Retinal pigment epithelial cell (primary cell): Measurements from ENCODE around the gene CRKL.
"Not testable (repeated sequence)": the region's sequence is repeated elsewhere in the genome, so short reads cannot be mapped to it uniquely, and the experiment has no call there.

Experiments used
- DNase-seq: peaks from one replicate; pipeline ENCODE4 v3.0.0-alpha.2; 2010; ENCODE audit warnings: low read depth
- H3K4me3 ChIP-seq: 2 replicates; pipeline ENCODE4 v1.5.1; 2011; ENCODE audit warnings: mild to moderate bottlenecking, low read length, control low read depth, moderate library complexity
- TF ChIP-seq, protein P1 (sequence below): conservative IDR thresholded peaks from 2 replicates; pipeline ENCODE4 v1.5.1; 2011; ENCODE audit warnings: low read depth, low read length, control low read depth, inconsistent platforms

The CRKL gene

DNA sequence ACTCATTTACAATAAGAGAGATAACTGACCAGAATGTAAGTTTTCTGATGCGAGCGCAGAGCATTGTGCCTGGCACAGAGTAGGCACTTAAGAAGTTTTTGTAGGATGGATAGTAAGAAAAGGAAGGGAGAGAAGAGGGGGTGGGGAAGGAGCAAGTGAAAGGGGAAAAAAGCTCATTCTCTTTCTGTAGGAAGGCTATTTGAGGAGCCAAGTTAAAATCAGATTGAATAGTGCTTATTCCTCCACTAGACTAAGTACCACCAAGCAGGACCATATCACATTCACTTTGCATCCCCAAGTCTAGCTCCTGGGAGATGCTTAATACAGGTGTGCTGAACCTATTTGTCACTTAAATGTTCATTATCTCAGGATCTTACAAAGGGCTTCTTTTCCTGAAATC lies 14.1 kb upstream of the CRKL start:
- TF ChIP-seq, protein P1, sequence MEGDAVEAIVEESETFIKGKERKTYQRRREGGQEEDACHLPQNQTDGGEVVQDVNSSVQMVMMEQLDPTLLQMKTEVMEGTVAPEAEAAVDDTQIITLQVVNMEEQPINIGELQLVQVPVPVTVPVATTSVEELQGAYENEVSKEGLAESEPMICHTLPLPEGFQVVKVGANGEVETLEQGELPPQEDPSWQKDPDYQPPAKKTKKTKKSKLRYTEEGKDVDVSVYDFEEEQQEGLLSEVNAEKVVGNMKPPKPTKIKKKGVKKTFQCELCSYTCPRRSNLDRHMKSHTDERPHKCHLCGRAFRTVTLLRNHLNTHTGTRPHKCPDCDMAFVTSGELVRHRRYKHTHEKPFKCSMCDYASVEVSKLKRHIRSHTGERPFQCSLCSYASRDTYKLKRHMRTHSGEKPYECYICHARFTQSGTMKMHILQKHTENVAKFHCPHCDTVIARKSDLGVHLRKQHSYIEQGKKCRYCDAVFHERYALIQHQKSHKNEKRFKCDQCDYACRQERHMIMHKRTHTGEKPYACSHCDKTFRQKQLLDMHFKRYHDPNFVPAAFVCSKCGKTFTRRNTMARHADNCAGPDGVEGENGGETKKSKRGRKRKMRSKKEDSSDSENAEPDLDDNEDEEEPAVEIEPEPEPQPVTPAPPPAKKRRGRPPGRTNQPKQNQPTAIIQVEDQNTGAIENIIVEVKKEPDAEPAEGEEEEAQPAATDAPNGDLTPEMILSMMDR = no peak

DNA sequence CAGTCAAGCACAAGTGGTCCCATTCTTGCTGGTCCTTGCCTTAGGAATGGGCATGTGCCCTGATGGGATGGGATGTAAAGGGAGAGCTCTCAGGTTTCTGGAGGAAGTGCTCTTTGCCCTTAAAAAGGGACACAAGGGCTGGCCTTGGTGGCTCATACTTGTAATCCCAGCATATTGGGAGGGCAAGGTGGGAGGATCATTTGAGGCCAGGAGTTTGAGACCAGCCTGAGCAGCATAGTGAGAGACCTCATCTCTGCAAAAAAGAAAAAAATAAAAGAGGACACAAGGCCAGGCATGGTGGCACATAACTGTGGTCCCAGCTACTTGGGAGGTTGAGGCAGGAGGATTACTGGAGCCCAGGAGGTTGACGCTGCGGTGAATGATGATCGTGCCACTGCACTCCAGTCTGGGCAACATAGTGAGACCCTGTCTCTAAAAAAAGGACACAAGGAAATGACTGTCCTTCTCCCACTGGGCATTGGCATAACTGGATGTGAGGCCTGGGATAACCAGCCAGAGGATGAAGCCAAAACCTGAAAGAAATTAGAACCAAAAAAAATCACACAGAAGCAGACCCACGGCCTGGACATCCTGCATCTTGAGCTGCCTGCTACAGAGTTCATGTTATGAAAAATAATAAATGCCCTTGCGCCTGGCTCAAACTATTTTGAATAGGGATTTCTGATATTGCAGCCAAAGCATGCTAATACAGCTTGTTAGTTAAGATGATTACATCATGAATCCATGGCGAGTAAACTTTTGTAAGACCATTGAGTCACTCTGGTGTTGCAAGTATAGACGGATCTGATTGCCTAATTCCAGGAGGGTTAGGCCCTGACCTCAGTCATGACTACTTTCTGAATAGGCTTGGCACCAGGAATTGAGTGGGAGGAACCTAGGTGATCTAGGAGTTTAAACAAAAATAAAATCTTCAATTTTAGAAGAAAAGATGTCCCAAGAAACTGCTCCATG lies 12.9 kb upstream of the CRKL start:
- peak; percentile 91 for DNase-seq
- TF ChIP-seq, protein P1 = no peak
- H3K4me3 ChIP-seq = no peak overlapping the region

More for the DNA sequence above, 14.1 kb upstream of the CRKL start:
- no peak for DNase-seq
- no peak overlapping the region for H3K4me3 ChIP-seq

GRCh38 chr22:20904980-20905355 lies 12.2 kb upstream of the CRKL start:
- DNase-seq = no peak
- TF ChIP-seq, protein P1 = no peak
- no peak overlapping the region for H3K4me3 ChIP-seq

GRCh38 chr22:20905415-20906386 lies 11.5 kb upstream of the CRKL start:
- DNase-seq = no peak
- no peak overlapping the region for H3K4me3 ChIP-seq
- TF ChIP-seq, protein P1 = no peak

GRCh38 chr22:20906387-20906767 lies 10.8 kb upstream of the CRKL start:
- no peak for DNase-seq
- no peak overlapping the region for H3K4me3 ChIP-seq
- TF ChIP-seq, protein P1 = no peak

DNA sequence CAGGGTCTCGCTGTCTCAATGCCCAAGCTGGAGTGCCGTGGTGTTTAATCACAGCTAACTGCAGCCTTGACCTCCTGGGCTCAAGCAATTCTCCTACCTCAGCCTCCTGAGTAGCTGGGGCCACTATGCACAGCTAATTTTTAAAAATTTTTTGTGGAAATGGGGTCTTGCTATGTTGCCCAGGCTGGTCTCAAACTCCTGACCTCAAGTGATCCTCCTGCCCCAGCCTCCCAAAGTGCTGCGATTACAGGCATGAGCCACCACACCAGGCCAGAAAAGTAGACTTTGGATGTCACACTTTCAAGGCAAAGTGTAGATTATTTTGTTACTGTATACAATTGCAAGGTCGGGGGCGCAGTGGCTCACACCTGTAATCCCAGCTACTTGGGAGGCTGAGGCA lies 8.5 kb upstream of the CRKL start:
- not testable (repeated sequence) for DNase-seq, H3K4me3 ChIP-seq
